Left renal pelvis (tissue), 4 donors: ENCODE data around the gene EBP. TPM values are rescaled to one million over a fixed set of nuclear protein-coding genes. Genes with fewer than 3 reads are reported as not detected.
A peak's percentile ranks its signal among the peaks of the same experiment; 100 is the strongest.
"Not testable (repeated sequence)": the region's sequence is repeated elsewhere in the genome, so short reads cannot be mapped to it uniquely, and the experiment has no call there.

Experiments
- DNase-seq, 4 donors: peaks; one replicate each; pipeline ENCODE4 v3.0.0-alpha.2; 2013; ENCODE audit warnings: low read depth in 4 of 4, low spot score in 3 of 4
- polyA plus RNA-seq, 4 donors: library from polyadenylated mRNA; unstranded; fragments of 120-200 nt; gene quantifications; one replicate each; pipeline ENCODE4 v1.2.1, GENCODE V29; 2013; ENCODE audit not compliant: insufficient read length in 4 of 4

The EBP gene
- polyA plus RNA-seq, 4 donors, result 33.8 to 76.9 (median 69.0) TPM

DNA sequence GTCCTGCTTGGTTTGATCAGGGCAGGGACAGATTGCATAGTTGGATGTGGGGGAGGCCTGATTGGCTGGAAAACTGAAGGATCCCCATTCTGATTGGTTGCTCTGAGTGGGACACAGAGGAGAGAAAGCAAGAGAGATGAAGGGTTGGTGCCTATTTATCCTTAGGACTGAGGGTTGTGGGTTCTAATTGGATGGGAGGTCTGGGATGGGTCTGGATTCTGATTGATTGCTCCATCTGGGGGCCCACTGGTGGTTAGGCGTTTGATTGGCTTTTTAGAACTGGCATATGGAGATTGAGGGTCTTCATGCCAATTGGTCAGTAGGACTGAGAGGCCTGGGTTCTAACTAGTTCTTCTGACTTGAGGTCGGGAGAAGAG is 644 bp upstream of the EBP start:
- no peak for DNase-seq

GRCh38 chrX:48522291-48522690 is 683 bp downstream of the EBP start:
- DNase-seq, result peak in 1 of 4 donors; percentile 8

- DNase-seq, result no peak
These were observed 2.1 kb downstream of the EBP start for GRCh38 chrX:48523682-48524081.

DNA sequence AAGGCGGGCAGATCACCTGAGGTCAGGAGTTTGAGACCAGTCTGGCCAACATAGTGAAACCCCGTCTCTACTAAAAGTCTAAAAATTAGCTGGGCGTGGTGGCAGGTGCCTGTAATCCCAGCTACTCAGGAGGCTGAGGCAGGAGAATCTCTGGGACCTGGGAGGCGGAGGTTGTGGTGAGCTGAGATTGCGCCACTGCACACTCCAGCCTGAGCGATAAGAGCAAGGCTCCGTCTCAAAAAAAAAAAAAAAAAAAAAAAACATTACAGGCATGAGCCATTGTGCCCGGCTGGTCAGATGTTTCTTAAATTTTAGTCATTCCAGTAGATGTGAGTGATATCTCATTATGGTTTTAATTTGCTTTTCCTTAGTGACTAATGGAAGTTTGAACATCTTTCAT is 4.2 kb downstream of the EBP start:
- not testable (repeated sequence) for DNase-seq

- DNase-seq, result no peak
These were observed 9.1 kb downstream of the EBP start for GRCh38 chrX:48530736-48531135.

- no peak for DNase-seq
These were observed 9.9 kb downstream of the EBP start for GRCh38 chrX:48531358-48531959.

GRCh38 chrX:48532161-48532560 is 10.6 kb downstream of the EBP start:
- no peak for DNase-seq

GRCh38 chrX:48533165-48533564 is 11.6 kb downstream of the EBP start:
- no peak for DNase-seq

DNA sequence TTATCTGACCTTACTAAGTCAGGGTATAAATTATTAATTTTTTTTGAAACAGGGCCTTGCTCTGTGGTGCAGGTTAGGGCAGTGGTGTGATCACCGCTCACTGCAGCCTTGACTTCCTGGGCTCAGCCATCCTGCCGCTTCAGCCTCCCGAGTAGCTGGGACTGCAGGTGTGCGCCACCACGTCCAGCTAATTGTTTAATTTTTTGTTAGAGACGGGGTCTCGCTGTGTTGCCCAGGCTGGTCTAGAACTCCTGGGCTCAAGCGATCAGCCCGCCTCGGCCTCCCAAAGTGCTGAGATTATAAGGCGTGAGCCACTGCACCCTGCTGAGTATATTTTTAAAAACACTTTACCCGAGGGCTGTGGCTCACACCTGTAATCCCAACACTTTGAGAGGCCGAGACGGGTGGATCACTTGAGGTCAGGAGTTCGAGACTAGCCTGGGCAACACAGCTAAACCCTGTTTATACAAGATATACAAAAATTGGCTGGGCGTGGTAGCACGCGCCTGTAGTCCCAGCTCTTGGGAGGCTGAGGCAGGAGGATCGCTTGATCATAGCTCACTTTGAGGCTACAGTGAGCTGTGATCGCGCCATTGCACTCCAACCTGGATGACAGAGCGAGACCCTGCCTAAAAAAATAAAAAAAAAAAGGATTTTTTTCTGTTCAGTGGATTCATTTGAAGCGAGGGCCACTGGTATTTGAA is 17.2 kb downstream of the EBP start:
- DNase-seq, result no peak

GRCh38 chrX:48539345-48540027 is 17.9 kb downstream of the EBP start, which contains the start of gene TBC1D25:
TSS of gene TBC1D25 (plus strand) at chrX:48539714. CDS start at chrX:48539798, 84 bp downstream.
- DNase-seq, result peak; percentile 82 to 88 (median 88)

GRCh38 chrX:48540028-48540375 is 18.4 kb downstream of the EBP start:
- DNase-seq, result peak in 1 of 4 donors; percentile 3

- no peak for DNase-seq
These were observed 18.9 kb downstream of the EBP start for GRCh38 chrX:48540480-48540879.

GRCh38 chrX:48541140-48541814 is 19.7 kb downstream of the EBP start:
- no peak for DNase-seq

DNA sequence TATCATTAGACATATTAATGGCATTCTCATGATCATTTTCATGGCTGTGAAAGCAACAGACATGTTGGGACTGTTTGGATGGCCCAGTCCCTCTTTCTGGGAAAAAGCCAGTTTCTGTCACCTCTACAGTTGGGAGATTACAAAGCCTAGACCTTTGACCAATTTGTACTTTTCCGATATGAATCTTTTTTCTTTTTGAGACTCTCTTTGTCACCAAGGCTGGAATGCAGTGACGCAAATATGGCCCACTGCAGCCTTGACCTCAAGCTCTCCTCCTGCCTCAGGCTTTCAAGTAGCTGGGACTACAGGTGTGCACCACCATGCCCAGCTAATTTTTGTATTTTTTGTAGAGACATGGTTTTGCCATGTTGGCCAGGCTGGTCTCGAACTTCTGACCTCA is 27.3 kb downstream of the EBP start:
- no peak for DNase-seq

DNA sequence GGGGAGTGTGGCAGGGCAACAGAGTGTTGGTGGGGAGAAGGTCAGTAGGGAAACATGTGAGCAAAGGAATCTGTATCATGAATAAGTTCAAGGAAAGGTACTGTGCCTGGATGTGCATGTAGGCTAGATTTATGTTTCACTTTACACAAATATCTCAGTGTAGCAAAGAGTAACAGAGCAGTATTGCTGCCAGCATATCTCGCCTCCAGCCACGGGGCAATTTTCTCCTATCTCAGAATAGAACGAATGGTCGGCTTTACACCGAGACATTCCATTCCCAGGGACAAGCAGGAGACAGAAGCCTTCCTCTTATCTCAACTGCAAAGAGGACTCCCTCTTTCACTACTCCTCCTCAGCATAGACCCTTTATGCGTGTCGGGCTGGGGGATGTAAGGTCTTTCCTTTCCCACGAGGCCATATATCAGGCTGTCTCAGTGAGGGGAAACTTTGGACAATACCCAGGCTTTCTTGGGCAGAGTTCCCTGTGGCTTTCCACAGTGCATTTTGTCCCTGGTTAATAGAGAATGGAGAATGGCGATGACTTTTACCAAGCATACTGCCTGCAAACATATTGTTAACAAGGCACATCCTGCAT is 34.2 kb downstream of the EBP start:
- DNase-seq, result not testable (repeated sequence)

DNA sequence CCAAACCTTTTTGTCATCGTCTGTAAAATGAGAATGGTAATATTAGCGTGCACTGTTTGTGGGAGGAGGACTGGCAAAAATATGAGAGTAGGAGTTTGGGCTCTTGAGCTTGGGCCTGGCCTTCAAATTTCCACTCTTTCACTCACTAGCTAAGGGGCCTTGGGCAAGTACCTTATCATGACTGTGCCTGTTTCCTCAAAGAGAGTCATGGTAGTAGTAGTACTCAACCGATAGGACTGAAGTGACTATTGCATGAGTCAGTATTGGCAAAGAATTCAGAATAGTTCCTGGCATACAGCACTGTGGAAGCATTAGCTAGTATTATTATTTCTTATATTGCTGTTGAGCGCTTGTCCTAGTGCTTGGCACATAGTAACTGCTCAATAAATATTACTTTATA is 36.7 kb downstream of the EBP start:
- no peak for DNase-seq

- DNase-seq, result no peak
These were observed 38.0 kb downstream of the EBP start for GRCh38 chrX:48559636-48560035.

GRCh38 chrX:48560056-48560455 is 38.4 kb downstream of the EBP start:
- no peak for DNase-seq

DNA sequence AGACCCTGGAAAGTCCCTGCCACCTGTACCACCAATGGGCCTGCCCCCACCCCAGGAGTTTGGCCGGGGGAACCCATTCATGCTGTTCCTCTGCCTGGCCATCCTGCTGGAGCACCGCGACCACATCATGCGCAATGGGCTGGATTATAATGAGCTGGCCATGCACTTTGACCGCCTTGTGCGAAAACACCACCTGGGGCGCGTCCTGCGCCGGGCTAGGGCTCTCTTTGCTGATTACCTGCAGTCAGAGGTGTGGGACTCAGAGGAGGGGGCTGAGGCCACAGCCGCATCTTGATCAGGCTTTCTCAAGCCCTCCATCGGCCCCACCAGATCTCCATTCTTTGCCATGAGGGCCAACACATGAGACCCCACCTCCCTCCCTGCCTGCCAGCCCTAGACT is 39.1 kb downstream of the EBP start:
- no peak for DNase-seq

DNA sequence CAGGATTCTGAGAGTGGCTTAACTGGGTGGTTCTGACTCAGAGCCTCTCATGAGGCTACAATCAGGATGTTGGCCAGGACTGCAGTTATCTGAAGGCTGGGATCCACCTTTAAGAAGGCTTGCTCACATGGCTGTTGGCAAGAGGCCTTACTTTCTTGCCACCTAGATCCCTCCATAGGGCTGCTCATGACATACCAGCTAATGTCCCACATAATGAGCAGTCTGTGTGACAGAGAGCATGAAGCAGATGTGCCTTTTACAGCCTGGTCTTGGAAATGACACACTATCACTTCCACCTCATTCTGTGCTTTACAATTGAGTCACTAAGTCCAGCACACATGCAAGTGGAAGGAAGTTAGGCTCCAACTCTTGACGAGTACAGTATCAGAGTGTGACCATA is 48.4 kb downstream of the EBP start:
- DNase-seq, result no peak

- DNase-seq, result peak in 2 of 4 donors; percentile 7 to 24
These were observed 52.2 kb downstream of the EBP start for GRCh38 chrX:48573690-48574269.
